Skeletal muscle satellite cell (primary cell): ENCODE data around the gene CHCHD1.

Experiments
- H3K27me3 ChIP-seq: 2 replicates; pipeline ENCODE4 v1.7.0; 2013; ENCODE audit warnings: low read length; ENCODE audit not compliant: control insufficient read depth, insufficient read depth
- H3K36me3 ChIP-seq: 2 replicates; pipeline ENCODE4 v1.7.0; 2013; ENCODE audit warnings: mild to moderate bottlenecking, control low read depth, low read length; ENCODE audit not compliant: insufficient read depth
- H3K4me1 ChIP-seq: 2 replicates; pipeline ENCODE4 v1.7.0; 2013; ENCODE audit warnings: low read length; ENCODE audit not compliant: control insufficient read depth, insufficient read depth
- H3K4me2 ChIP-seq: 2 replicates; pipeline ENCODE4 v1.7.0; 2013; ENCODE audit warnings: mild to moderate bottlenecking, low read length
- H3K4me3 ChIP-seq: 2 replicates; pipeline ENCODE4 v1.7.0; 2013; ENCODE audit warnings: low read length
- H3K9ac ChIP-seq: 2 replicates; pipeline ENCODE4 v1.7.0; 2013; ENCODE audit warnings: mild to moderate bottlenecking, low read depth, low read length, moderate library complexity
- H3K9me3 ChIP-seq: replicated peaks from 2 replicates; pipeline ENCODE4 v1.7.0; 2013; ENCODE audit warnings: mild to moderate bottlenecking, control low read depth, low read length

Gene CHCHD1

DNA sequence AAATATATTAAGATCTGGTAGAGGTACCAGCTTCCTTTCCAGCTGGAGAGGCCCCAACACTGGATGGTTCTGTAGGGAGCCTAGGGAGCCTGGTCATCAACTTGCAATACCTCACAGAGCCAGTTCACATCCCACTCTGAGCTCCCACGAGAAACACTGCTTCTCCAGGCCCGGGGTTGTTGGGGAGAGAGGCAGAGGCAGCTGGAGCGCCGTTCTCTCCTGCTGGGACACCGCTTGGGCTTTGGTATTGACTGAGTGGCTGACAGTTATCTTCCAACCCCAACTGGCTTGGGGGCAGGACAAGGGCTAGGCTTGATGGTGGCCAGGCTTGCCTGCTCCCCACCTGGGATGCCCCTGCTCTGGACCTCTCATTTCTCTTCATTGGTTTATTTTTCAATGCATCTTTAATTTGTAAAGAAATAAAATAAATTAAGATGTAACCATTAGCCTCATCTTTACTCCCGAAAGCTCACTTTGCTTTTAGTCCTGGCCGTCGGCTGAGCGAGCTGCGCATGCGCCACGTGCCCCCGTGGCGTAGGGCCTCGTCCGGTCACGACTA lies 10.0 kb upstream of the CHCHD1 start:
- Histone ChIP-seq H3K4me1 (peaks cover 19% of the 10 kb centered on the region), H3K4me2 (peak overlapping the region; percentile 98), H3K4me3 (peak overlapping the region; percentile 92), H3K27me3 (no peaks in the 10 kb centered on the region), H3K9me3 (no peaks in the 10 kb centered on the region), H3K9ac (peak overlapping the region; percentile 92), H3K36me3 (peaks cover 52% of the 10 kb centered on the region)

DNA sequence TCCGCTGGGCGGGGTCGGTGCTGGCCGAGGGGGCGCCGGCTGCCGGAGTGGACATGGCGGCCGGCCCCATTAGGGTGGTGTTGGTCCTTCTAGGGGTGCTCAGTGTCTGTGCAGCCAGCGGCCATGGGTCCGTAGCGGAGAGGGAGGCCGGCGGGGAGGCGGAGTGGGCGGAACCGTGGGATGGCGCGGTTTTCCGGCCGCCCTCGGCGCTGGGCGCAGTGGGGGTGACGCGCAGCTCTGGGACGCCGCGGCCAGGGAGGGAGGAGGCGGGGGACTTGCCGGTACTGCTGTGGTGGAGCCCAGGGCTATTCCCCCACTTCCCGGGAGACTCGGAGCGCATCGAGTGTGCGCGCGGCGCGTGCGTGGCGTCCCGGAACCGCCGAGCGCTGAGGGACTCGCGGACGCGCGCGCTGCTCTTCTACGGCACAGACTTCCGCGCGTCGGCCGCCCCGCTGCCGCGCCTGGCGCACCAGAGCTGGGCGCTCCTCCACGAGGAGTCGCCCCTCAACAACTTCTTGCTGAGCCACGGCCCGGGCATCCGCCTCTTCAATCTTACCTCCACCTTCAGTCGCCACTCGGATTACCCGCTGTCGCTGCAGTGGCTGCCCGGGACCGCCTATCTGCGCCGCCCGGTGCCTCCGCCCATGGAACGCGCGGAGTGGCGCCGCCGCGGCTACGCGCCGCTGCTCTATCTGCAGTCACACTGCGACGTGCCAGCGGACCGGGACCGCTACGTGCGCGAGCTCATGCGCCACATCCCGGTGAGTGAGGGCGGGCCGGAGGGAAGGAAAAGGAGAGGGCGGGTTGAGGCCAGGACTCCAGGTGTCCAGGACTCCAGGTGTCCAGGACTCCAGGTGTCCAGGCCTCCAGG lies 9.3 kb upstream of the CHCHD1 start:
- H3K36me3 ChIP-seq = peaks cover 47% of the 10 kb centered on the region
- peaks cover 19% of the 10 kb centered on the region for H3K4me1 ChIP-seq
- H3K9ac ChIP-seq = peak overlapping the region; percentile 92

DNA sequence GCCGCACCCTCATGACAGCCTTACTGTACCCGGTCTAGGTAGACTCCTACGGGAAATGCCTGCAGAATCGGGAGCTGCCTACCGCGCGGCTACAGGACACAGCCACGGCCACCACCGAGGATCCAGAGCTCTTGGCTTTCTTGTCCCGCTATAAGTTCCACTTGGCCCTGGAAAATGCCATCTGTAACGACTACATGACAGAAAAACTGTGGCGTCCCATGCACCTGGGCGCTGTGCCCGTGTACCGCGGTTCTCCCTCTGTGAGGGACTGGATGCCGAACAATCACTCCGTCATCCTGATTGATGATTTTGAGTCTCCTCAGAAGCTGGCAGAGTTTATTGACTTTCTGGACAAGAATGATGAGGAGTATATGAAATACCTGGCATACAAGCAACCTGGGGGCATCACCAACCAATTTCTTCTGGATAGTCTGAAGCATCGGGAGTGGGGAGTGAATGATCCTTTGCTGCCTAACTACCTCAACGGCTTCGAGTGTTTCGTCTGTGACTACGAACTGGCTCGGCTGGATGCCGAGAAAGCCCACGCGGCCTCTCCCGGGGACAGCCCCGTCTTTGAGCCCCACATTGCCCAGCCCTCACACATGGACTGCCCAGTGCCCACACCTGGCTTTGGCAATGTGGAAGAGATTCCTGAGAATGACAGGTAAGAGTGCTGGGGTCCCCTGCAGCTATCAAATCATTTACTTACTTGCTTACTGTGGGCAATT lies 8.5 kb upstream of the CHCHD1 start:
- Histone ChIP-seq H3K27me3 (no peaks in the 10 kb centered on the region), H3K9me3 (no peaks in the 10 kb centered on the region), H3K4me3 (peak overlapping the region; percentile 92), H3K36me3 (peaks cover 49% of the 10 kb centered on the region), H3K4me1 (peaks cover 19% of the 10 kb centered on the region), H3K9ac (peak overlapping the region; percentile 92), H3K4me2 (peak overlapping the region; percentile 98)

More for the DNA sequence above, 9.3 kb upstream of the CHCHD1 start:
- no peaks in the 10 kb centered on the region for H3K9me3 ChIP-seq
- H3K4me2 ChIP-seq = peak overlapping the region; percentile 98
- H3K4me3 ChIP-seq = peak overlapping the region; percentile 92
- no peaks in the 10 kb centered on the region for H3K27me3 ChIP-seq

DNA sequence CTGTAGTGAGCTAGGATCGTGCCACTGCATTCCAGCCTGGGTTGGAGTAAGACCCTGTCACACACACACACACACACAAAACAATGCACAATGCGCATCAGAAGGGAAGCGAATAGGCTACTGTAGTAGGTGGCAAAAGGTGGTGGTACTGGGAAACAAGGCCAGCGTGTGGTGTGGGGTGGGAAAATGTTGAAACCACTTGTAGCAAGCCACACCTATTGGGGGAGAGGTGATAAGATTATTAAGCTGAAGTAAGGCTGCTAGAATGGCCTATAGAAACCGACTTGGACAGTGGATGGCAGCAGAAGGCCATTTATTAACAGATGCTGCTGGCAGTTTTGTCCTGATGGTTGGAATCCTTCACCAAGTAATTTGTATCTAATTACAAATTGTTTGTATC lies 7.2 kb upstream of the CHCHD1 start:
- peaks cover 19% of the 10 kb centered on the region for H3K4me1 ChIP-seq
- peak overlapping the region; percentile 92 for H3K4me3 ChIP-seq
- H3K9me3 ChIP-seq = no peaks in the 10 kb centered on the region
- H3K36me3 ChIP-seq = peaks cover 38% of the 10 kb centered on the region
- H3K9ac ChIP-seq = peak overlapping the region; percentile 14
- H3K4me2 ChIP-seq = peak overlapping the region; percentile 98
- H3K27me3 ChIP-seq = no peaks in the 10 kb centered on the region

DNA sequence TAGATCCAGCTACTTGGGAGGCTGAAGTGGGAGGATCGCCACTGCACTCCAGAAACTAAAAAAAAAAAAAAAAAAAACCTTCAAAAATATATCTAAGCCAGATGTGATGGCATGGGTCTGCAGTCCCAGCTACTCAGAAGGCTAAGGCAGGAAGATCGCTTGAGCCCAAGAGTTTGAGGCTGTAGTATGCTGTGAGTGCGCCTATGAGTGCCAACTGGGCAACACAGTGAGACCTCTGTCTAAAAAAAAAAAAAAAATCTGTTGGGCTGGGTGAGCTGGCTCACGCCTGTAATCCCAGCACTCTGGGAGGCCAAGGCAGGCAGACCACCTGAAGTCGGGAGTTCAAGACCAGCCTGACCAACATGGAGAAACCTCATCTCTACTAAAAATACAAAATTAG lies 2.8 kb upstream of the CHCHD1 start:
- peaks cover 21% of the 10 kb centered on the region for H3K36me3 ChIP-seq
- H3K9me3 ChIP-seq = no peaks in the 10 kb centered on the region
- peaks cover 29% of the 10 kb centered on the region for H3K4me1 ChIP-seq
- H3K27me3 ChIP-seq = no peaks in the 10 kb centered on the region
- H3K4me2 ChIP-seq = no peak overlapping the region
- no peak overlapping the region for H3K4me3 ChIP-seq
- no peak overlapping the region for H3K9ac ChIP-seq

DNA sequence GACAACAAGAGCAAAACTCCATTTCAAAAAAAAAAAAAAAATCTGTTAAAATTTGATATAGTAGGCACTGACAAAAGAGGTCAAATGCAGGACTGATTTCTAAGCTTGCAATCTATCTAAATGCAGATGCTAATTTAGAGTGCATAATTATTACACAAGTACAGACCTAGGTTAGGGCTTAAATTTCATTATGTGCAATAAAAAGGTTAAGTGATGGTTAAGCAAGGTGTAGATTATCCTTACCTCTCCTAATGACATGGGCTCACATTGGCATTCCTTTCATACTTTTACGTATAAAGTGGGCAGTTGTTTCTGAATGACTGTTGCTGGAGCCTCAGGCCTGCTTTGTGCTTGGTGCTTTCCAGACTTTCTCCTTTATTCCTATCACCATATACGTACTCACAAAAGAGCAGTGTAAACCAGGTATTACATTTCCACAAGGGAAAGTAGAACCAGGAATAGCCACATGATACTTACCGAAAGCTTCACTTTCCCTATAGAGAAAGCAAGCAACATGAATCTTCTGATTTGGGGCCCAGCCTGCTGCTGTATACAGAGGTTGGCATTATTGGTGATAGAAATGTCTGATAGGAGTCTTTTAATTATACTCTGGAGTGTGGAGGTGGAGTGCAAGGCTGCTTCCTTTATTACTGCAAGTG lies 2.2 kb upstream of the CHCHD1 start:
- H3K9ac ChIP-seq = no peak overlapping the region
- no peaks in the 10 kb centered on the region for H3K9me3 ChIP-seq
- no peaks in the 10 kb centered on the region for H3K27me3 ChIP-seq
- no peak overlapping the region for H3K4me3 ChIP-seq
- H3K36me3 ChIP-seq = peaks cover 21% of the 10 kb centered on the region
- H3K4me1 ChIP-seq = peaks cover 25% of the 10 kb centered on the region
- no peak overlapping the region for H3K4me2 ChIP-seq

DNA sequence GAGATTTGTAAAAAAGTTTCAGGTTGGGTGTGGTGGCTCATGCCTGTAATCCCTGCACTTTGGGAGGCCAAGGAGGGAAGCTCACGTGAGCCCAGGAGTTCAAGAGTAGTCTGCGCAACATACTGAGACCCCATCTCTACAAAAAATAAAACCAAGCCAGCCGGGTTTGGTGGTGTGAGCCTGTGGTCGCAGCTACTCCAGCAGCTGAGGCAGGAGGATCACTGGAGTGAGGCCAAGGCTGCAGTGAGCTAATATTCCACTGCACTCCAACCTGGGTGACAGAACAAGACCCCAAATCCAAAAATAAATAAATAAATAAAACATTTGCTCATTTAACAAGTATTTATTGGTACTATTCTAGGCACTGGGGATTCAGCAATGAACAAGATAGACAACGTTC lies 1.5 kb upstream of the CHCHD1 start:
- Histone ChIP-seq H3K9ac (peak overlapping the region; percentile 92), H3K4me2 (peak overlapping the region; percentile 88), H3K4me3 (peak overlapping the region; percentile 85), H3K4me1 (peaks cover 24% of the 10 kb centered on the region), H3K27me3 (no peaks in the 10 kb centered on the region), H3K9me3 (no peaks in the 10 kb centered on the region), H3K36me3 (peaks cover 16% of the 10 kb centered on the region)

DNA sequence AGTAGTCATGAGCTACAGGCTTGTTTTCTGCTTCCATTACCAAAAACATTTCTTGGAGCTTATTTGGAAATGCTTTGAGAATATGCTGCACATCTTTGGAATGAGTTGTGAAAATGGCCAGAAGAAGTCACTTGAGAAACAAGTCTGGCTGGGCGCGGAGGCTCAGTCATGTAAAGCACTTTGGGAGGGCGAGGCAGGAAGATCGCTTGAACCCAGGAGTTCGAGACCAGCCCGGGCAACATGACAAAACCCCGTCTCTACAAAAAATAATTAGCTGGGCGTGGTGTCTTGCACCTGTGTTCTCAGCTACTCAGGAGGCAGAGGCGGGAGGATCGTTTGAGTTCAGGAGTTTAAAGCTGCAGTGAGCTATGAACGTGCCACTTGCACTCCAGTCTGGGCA lies 882 bp upstream of the CHCHD1 start:
- peaks cover 23% of the 10 kb centered on the region for H3K4me1 ChIP-seq
- peak overlapping the region; percentile 92 for H3K9ac ChIP-seq
- peak overlapping the region; percentile 88 for H3K4me2 ChIP-seq
- H3K27me3 ChIP-seq = no peaks in the 10 kb centered on the region
- peaks cover 9% of the 10 kb centered on the region for H3K36me3 ChIP-seq
- H3K4me3 ChIP-seq = peak overlapping the region; percentile 85
- no peaks in the 10 kb centered on the region for H3K9me3 ChIP-seq

DNA sequence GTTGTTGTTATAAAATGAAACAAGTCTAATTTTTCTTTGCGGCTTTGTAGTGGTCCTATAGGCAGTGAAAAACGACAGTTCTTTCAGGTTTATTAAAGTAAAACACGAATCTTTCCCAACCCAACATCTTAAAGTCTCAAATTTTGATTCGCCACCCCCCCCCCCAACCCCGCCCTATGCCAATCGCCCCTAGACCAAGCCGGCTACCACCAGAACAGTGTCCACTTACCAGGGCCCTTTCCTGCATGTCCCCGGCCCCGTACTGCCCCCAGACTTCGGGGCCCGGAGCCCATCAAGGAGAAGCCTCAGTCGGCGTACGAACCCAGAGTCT lies 335 bp upstream of the CHCHD1 start:
- Histone ChIP-seq H3K36me3 (peaks cover 9% of the 10 kb centered on the region), H3K4me1 (peaks cover 23% of the 10 kb centered on the region), H3K4me3 (peak overlapping the region; percentile 85), H3K27me3 (no peaks in the 10 kb centered on the region), H3K9ac (peak overlapping the region; percentile 92), H3K9me3 (no peaks in the 10 kb centered on the region), H3K4me2 (peak overlapping the region; percentile 88)

DNA sequence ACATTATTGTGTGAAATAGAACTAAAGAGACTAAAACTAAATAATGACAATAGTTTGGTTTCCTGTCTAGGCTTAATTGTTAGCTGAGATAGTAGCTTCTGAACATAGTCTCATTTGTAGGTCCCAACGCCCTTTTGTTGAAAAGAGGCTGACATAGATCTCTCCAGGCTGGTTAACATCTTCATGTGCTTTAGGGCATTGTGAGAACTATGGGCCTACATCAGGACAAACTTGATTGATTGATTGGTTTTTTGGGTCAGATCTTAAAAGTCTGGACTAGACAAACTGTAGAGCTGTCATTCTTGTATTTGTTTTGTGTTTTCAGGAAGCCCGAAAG lies 869 bp downstream of the CHCHD1 start:
- Histone ChIP-seq H3K9me3 (no peaks in the 10 kb centered on the region), H3K9ac (peak overlapping the region; percentile 92), H3K4me1 (peaks cover 27% of the 10 kb centered on the region)

DNA sequence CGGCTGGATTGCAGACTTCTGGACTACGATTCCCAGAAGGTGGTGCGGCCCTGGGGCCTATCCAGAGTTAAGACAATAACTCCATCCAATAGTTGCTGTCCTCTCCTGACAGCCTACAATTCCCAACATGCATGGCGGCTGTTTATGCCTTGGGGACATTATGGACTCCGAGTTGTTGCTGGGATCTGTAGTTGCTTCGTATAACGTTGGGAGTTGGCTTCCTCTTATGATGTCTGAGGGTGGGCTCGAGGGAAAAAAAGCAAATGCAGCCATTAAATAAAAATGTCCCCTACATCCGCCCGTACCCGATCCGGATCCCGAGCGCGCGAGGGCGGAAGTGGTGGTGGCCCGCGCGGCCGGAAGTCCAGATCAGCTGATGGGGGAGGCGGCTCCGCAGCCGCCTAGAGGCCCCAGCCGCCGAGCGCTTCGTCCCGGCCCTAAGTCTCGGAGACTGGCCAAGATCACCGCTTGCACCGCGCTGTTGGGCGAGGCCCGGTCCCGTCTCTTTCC lies 3.4 kb downstream of the CHCHD1 start, which contains the start of gene ZSWIM8:
ZSWIM8 (plus strand) TSS at position 396 of the 510 bp plus-strand sequence. CDS start 273 bp downstream, outside the sequence.
- no peaks in the 10 kb centered on the region for H3K27me3 ChIP-seq
- H3K36me3 ChIP-seq = peaks cover 13% of the 10 kb centered on the region
- H3K4me1 ChIP-seq = peaks cover 26% of the 10 kb centered on the region
- peak within 1 kb of the TSS; percentile 75 for H3K4me3 ChIP-seq
- no peaks in the 10 kb centered on the region for H3K9me3 ChIP-seq
- peak within 1 kb of the TSS; percentile 92 for H3K4me2 ChIP-seq
- peak within 1 kb of the TSS; percentile 84 for H3K9ac ChIP-seq

More for the DNA sequence above, 869 bp downstream of the CHCHD1 start:
- Histone ChIP-seq H3K4me3 (peak overlapping the region; percentile 85), H3K27me3 (no peaks in the 10 kb centered on the region), H3K4me2 (peak overlapping the region; percentile 88), H3K36me3 (peaks cover 7% of the 10 kb centered on the region)
